GM19324 (cell line): Measurements from ENCODE around the gene KPNA3.
"Not testable (repeated sequence)": the region's sequence is repeated elsewhere in the genome, so short reads cannot be mapped to it uniquely, and the experiment has no call there.

Experiments used
- ATAC-seq: cut with Tn5 transposase; IDR thresholded peaks from one replicate; pipeline ENCODE4 v1.9.1; 2021; ENCODE audit warnings: mild to moderate bottlenecking, moderate library complexity; ENCODE audit not compliant: unreplicated experiment, low FRiP score

The KPNA3 gene

GRCh38 chr13:49810567-49811526 is 18.4 kb upstream of the KPNA3 start:
- no peak for ATAC-seq

DNA sequence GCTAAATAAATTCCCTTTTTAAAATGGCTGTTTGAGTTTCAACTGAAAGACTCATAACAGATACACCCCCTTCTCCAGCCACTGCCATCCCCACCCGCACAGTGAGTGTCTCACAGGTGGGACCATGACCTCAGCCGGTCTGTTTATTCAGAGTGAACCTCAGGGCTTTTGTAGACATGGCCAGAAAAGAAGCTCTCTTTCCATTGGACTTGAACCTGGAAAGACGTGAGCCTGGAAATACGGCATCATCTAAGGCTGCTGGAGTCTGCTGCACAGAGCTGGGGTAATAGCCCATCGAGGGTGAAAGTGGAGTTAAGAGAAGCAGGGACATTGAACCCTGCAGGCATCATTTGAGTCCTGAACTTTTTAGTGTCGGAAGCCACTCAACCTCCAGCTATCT is 15.2 kb upstream of the KPNA3 start:
- no peak for ATAC-seq

GRCh38 chr13:49806126-49806536 is 13.6 kb upstream of the KPNA3 start:
- ATAC-seq: no peak

- ATAC-seq: not testable (repeated sequence)
Measured at GRCh38 chr13:49803047-49803446, 10.6 kb upstream of the KPNA3 start.

DNA sequence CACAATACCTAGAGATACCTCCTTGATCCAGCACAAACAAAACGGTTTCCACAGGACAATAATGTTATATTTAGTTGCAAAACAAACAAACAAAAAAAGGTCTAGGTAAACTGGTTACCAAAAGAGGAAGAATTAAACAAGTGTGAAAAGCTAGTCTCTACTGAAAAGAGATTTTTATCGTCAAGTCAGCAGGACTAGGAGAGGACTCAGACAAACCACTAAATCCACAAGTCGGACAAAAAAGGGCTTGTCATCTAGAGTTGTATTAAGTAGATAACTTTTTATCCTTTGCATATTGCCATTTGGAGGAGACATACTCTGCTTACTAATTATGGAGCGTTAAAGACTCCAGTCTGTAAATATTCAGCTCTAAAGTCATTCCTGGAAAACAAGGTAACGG is 9.9 kb upstream of the KPNA3 start:
- no peak for ATAC-seq

DNA sequence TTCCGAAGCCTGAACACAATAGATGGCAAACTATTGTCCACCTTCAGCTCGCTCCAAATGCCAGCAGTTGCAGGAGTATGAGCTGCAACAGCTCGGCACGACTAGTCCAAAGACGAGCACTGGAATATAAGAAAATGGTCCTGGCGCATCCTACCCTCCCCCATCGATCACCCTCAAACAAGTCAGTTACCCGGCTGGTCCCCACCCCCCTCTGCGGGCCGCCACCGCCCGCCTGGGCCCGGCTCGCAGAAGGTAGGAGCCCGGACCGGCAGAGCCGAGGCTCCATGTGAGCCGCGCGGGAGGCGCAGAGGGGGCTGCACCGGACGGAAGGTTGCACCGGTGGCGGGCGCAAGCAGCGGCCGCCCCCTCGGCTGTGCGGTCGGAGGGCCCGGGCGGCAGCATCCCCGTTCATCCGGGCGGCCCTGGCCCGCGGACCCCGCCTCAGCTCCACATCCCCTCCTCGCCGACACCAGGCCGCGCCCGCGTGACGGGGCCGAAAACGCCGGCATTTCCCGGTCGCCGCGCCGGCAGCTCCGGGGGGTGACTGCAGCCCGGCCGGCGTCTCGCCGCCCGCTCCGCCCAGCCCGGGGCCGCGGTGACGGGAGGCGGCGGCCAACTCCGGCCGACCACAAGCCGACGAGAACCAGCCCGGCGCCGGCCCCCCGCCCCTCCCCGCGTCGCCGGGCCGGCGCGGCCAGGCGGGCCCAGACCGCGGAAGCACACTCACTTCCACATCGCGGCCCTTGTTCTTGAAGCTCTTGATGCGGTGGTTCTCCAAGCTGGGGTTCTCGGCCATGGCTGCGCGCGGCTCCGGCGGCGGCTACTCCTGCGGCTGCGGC is 552 bp downstream of the KPNA3 start:
- ATAC-seq: peak; percentile 37

GRCh38 chr13:49791315-49791710 is 1.2 kb downstream of the KPNA3 start:
- no peak for ATAC-seq

- no peak for ATAC-seq
Measured at GRCh38 chr13:49789968-49790367, 2.5 kb downstream of the KPNA3 start.

GRCh38 chr13:49786401-49787008 is 6.0 kb downstream of the KPNA3 start:
- no peak for ATAC-seq

DNA sequence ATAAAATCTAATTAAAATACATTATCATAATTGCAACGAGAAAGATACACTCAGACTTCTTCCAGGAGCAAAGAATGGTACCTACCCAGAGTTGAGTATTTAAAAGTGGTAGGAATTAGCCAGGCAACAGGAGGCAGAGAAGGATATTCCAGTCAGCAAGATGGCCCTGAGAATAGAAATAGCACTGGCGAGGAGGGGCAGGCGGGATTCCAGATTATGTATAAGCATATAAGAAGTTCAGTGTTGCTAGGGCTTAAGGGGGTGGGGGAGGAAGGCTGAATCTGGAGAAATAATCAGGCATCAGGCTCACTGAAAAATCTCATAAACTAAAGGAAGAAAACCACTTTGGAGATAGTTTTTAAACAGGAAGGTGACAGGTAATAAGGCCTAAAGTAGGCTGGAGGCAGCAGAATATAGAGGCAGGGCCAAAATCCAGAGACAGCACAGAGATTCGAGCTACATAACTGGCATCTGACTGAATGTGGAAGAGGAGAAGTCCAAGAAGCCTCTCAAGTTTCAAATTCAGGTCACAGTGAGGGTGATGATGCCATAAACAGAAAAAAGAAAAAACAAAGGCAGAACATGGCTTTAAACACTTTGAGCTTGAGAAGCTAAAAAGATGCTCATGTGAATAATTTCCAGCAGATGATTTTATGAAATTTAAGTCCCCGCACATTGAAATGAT is 7.5 kb downstream of the KPNA3 start:
- ATAC-seq: no peak

- no peak for ATAC-seq
Measured at GRCh38 chr13:49783865-49784264, 8.6 kb downstream of the KPNA3 start.

- no peak for ATAC-seq
Measured at GRCh38 chr13:49782784-49783183, 9.7 kb downstream of the KPNA3 start.

DNA sequence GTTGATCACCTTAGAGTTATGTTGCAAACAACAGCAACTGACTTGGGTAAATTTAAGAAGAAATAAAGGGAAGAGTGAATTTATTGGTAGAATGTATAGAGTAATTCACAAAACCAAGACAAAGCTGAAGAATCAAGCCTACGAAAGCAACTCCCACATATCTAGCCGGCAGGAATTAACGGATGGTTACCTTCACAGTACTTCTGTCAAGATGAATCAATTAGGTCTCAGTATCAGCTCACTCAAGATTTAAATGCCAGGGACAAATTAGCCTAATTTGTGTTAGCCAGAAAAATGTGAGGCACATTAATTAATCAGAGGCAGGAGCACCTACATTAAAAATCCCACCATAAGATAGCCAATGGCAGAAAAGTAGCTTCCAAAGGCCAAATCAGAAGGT is 10.7 kb downstream of the KPNA3 start:
- ATAC-seq: no peak

DNA sequence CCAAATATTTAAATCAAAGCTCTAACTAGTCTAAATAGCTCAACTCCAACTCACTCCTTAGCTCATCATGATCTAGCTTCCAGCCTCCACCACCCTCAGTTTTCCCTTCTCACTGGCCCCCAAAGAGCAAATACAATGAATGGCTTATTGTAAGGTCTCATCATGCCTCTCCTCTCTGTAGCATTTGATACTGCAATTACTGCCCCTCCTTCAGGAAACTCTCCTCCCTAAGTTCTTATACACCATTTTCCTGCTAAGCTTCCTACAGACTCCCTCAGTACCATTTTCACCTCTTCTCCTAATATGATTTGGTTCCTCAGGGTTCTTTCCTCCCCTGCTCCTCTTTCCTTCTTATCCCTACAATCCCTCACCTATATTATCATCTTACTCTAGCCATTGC is 12.8 kb downstream of the KPNA3 start:
- no peak for ATAC-seq

DNA sequence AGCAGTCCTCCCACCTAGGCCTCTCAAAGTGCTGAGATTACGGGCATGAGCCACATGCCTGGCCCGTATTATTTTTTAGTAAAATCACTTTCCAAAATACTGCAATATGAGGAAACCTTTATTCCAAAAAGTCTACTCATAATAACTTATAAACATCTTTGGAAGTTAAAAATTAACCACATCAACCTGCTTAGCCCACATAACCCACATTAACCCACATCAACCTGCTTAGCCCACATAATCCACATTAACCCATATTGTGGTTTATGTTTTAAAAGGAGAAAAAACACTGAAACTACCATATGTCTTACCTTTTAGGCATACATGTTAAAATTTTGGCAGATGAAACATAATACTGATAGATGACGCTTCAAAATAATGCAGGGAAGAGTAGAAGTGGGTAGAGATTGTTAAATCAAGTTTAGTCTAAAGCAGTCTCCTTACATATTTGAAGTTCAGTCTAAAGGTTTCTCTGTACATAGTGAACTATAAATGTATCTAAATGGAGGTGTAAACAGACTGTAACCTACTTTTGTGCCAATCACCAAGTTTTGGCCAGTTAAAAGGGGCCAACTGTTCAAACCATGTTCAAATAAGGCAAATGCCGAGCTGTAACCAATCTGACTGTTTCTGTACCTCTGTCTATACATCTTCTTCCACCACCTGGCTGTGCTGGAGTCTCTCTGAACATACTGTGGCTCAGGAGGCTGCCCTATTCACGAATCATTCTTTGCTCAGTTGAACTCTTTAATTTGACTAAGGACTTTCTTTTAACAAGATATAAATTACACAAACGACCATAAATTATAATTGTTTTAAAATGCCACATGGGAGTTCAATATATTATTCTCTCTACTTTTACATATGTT is 14.5 kb downstream of the KPNA3 start:
- ATAC-seq: no peak

DNA sequence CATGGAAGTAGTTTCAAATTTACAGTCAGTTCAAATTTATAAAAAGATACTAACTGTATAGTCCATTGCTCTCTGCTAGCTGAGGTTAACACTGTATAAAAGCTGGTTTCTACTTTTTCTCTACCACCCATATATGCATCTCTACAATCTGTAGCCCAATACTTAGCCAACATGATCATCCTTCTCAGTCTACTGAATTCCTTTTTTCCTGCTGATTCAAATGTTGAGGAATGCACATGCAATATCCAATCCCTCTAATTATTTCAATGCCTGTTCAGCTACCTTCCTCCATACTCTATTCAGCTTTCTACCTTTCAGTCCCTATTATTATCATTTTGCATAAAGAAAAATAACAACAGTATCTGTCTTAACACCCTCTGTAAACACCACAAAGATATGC is 15.6 kb downstream of the KPNA3 start:
- ATAC-seq: no peak

DNA sequence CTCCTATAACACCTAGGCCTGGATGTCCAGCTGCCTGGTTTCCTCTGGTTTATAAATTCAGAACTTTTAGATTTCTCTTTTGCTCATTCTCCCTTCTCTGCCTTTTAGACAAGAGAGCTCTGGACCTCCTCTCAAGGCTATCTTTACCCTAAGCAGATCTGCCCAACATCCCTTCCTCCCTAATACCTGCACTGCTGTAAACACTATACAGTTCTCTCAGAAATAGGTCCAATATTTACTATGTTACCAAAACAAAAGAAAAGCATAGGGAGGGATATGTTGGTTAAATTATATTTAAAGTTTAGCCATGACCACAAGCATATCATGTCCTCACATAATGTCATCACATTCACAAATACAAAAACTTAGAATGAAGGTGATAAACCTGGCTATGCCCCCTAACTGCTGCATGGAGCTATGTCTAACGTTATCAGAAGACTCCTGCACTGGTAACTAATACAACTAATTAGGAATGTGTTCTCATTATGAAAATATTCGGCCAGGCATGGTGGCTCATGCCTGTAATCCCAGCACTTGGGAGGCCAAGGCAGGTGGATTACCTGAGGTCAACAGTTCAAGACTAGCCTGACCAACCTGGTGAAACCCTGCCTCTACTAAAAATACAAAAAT is 18.0 kb downstream of the KPNA3 start:
- no peak for ATAC-seq

- ATAC-seq: no peak
Measured at GRCh38 chr13:49772828-49773227, 19.7 kb downstream of the KPNA3 start.

DNA sequence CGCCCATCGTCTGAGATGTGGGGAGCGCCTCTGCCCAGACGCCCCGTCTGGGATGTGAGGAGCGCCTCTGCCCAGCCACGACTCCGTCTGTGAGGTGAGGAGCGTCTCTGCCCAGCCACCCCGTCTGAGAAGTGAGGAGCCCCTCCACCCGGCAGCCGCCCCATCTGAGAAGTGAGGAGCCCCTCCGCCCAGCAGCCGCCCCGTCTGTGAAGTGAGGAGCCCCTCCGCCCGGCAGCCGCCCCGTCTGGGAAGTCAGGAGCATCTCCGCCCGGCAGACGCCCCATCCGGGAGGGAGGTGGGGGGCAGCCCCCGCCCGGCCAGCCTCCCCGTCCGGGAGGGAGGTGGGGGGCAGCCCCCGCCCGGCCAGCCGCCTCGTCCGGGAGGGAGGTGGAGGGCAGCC is 30.7 kb downstream of the KPNA3 start:
- ATAC-seq: not testable (repeated sequence)
